Neural cell (in vitro differentiated cells): ENCODE measurements around the gene GAB2. TPM values are rescaled to one million over a fixed set of nuclear protein-coding genes. Genes with fewer than 3 reads are reported as not detected.
A peak's percentile ranks its signal among the peaks of the same experiment; 100 is the strongest.
"Not testable (repeated sequence)": the region's sequence is repeated elsewhere in the genome, so short reads cannot be mapped to it uniquely, and the experiment has no call there.

ENCODE experiments used
- H2AFZ ChIP-seq: fragments of 200-600, 300-800 bp; sonication (generic), shearing (Covaris generic); 2 replicates; pipeline ENCODE4 v1.6.0; 2014; ENCODE audit warnings: low read depth, mild to moderate bottlenecking, antibody characterized with exemption, low read length, moderate library complexity
- H3F3A ChIP-seq: fragments of 200-600 bp; shearing (Covaris generic); 2 replicates; pipeline ENCODE4 v1.6.1; 2016; ENCODE audit warnings: mild to moderate bottlenecking, moderate library complexity, mixed read lengths, antibody characterized with exemption, low read length; ENCODE audit not compliant: insufficient read depth, poor library complexity, severe bottlenecking
- H3K27ac ChIP-seq: fragments of 200-600, 300-800 bp; sonication (generic), shearing (Covaris generic); 2 replicates; pipeline ENCODE4 v1.5.1; 2014; ENCODE audit warnings: mild to moderate bottlenecking, low read length, moderate library complexity
- H3K27me3 ChIP-seq: fragments of 300-800, 200-600 bp; sonication (generic), shearing (Covaris generic); 2 replicates; pipeline ENCODE4 v1.6.0; 2014; ENCODE audit warnings: mild to moderate bottlenecking, low read depth, low read length, moderate library complexity; ENCODE audit not compliant: insufficient read depth
- H3K36me3 ChIP-seq: fragments of 300-800, 200-600 bp; sonication (generic), shearing (Covaris generic); 2 replicates; pipeline ENCODE4 v1.5.1; 2014; ENCODE audit warnings: mild to moderate bottlenecking, antibody characterized with exemption, low read length, moderate library complexity; ENCODE audit not compliant: insufficient read depth
- H3K4me2 ChIP-seq: fragments of 300-800, 200-600 bp; sonication (generic), shearing (Covaris generic); 2 replicates; pipeline ENCODE4 v1.6.0; 2014; ENCODE audit warnings: mild to moderate bottlenecking, low read length
- H3K4me3 ChIP-seq: fragments of 300-800, 200-600 bp; sonication (generic), shearing (Covaris generic); 2 replicates; pipeline ENCODE4 v1.5.1; 2014; ENCODE audit warnings: mild to moderate bottlenecking, low read length, moderate library complexity
- H3K79me2 ChIP-seq: fragments of 200-600 bp; shearing (Covaris generic); replicated peaks from 2 replicates; pipeline ENCODE4 v1.6.0; 2014; ENCODE audit warnings: mild to moderate bottlenecking, low read length, moderate library complexity; ENCODE audit not compliant: insufficient read depth
- H3K9ac ChIP-seq: fragments of 300-800, 200-600 bp; sonication (generic), shearing (Covaris generic); 2 replicates; pipeline ENCODE4 v1.6.1; 2016; ENCODE audit warnings: mild to moderate bottlenecking, low read length, mixed read lengths
- H3K9me2 ChIP-seq: fragments of 200-600 bp; shearing (Covaris generic); 2 replicates; pipeline ENCODE4 v1.6.1; 2016; ENCODE audit warnings: mild to moderate bottlenecking, low read length, mixed read lengths; ENCODE audit not compliant: insufficient read depth
- H3K9me3 ChIP-seq: fragments of 200-600, 300-800 bp; sonication (generic), shearing (Covaris generic); 2 replicates; pipeline ENCODE4 v1.6.1; 2016; ENCODE audit warnings: mild to moderate bottlenecking, mixed run types, low read length, moderate library complexity, mixed read lengths
- H4K20me1 ChIP-seq: fragments of 200-600 bp; shearing (Covaris generic); 2 replicates; pipeline ENCODE4 v1.6.1; 2016; ENCODE audit warnings: mild to moderate bottlenecking, mixed run types; ENCODE audit not compliant: insufficient read depth
- POLR2AphosphoS5 ChIP-seq: IDR thresholded peaks from 2 replicates; pipeline ENCODE4 v1.6.1; 2012
- RAD21 ChIP-seq: fragments of 450-650 bp; conservative IDR thresholded peaks from 2 replicates; pipeline ENCODE4 v1.6.1; 2014; ENCODE audit warnings: antibody characterized with exemption, mild to moderate bottlenecking, moderate library complexity
- polyA plus RNA-seq: library from polyadenylated mRNA; depleted of rRNA; stranded (reverse); fragments of >200 nt; gene quantifications from 2 replicates; pipeline ENCODE4 v1.2.3, GENCODE V29; 2014
- TF ChIP-seq, protein P1 (sequence below): IDR thresholded peaks from 2 replicates; pipeline ENCODE4 v1.6.1; 2012; ENCODE audit warnings: borderline replicate concordance
- TF ChIP-seq, protein P2 (sequence below): fragments of 450-650 bp; IDR thresholded peaks from 2 replicates; pipeline ENCODE4 v1.5.1; 2014; ENCODE audit warnings: antibody characterized with exemption, mild to moderate bottlenecking, moderate library complexity; ENCODE audit not compliant: poor library complexity, severe bottlenecking

GAB2 gene
- polyA plus RNA-seq, 1 donor from 2014 or later: 21.9 TPM

DNA sequence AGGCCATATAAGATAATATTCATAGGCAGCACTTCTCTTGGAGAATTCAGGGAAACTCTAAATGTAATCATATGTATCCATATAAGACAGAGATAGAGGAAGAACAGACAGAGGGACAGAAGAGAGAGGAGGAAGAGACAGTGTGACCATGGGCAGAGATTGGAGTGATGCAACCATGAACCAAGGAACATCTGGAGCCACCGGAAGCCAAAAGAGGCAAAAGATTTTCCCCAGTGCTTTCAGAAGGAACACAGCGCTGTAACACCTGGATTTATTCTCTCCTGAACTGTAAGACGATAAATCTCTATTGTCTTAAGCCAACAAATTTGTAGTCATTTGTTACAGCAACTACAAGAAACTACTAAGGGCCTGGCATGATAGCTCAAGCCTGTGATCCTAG is 57.7 kb downstream of the GAB2 start:
- no peak overlapping the region for H3K4me2 ChIP-seq
- H3K27ac ChIP-seq: no peak overlapping the region
- no peaks in the 10 kb centered on the region for H3K9me3 ChIP-seq
- no peaks in the 10 kb centered on the region for H3K9me2 ChIP-seq
- peaks cover 3% of the 10 kb centered on the region for H3F3A ChIP-seq
- TF ChIP-seq, protein P1, sequence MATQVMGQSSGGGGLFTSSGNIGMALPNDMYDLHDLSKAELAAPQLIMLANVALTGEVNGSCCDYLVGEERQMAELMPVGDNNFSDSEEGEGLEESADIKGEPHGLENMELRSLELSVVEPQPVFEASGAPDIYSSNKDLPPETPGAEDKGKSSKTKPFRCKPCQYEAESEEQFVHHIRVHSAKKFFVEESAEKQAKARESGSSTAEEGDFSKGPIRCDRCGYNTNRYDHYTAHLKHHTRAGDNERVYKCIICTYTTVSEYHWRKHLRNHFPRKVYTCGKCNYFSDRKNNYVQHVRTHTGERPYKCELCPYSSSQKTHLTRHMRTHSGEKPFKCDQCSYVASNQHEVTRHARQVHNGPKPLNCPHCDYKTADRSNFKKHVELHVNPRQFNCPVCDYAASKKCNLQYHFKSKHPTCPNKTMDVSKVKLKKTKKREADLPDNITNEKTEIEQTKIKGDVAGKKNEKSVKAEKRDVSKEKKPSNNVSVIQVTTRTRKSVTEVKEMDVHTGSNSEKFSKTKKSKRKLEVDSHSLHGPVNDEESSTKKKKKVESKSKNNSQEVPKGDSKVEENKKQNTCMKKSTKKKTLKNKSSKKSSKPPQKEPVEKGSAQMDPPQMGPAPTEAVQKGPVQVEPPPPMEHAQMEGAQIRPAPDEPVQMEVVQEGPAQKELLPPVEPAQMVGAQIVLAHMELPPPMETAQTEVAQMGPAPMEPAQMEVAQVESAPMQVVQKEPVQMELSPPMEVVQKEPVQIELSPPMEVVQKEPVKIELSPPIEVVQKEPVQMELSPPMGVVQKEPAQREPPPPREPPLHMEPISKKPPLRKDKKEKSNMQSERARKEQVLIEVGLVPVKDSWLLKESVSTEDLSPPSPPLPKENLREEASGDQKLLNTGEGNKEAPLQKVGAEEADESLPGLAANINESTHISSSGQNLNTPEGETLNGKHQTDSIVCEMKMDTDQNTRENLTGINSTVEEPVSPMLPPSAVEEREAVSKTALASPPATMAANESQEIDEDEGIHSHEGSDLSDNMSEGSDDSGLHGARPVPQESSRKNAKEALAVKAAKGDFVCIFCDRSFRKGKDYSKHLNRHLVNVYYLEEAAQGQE: no peak
- no peak for TF ChIP-seq RAD21
- TF ChIP-seq, protein P2, sequence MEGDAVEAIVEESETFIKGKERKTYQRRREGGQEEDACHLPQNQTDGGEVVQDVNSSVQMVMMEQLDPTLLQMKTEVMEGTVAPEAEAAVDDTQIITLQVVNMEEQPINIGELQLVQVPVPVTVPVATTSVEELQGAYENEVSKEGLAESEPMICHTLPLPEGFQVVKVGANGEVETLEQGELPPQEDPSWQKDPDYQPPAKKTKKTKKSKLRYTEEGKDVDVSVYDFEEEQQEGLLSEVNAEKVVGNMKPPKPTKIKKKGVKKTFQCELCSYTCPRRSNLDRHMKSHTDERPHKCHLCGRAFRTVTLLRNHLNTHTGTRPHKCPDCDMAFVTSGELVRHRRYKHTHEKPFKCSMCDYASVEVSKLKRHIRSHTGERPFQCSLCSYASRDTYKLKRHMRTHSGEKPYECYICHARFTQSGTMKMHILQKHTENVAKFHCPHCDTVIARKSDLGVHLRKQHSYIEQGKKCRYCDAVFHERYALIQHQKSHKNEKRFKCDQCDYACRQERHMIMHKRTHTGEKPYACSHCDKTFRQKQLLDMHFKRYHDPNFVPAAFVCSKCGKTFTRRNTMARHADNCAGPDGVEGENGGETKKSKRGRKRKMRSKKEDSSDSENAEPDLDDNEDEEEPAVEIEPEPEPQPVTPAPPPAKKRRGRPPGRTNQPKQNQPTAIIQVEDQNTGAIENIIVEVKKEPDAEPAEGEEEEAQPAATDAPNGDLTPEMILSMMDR: no peak
- no peak for TF ChIP-seq POLR2AphosphoS5
- H3K9ac ChIP-seq: no peak overlapping the region
- no peak overlapping the region for H2AFZ ChIP-seq
- peaks cover 48% of the 10 kb centered on the region for H3K79me2 ChIP-seq
- H3K4me3 ChIP-seq: no peak overlapping the region
- no peaks in the 10 kb centered on the region for H3K27me3 ChIP-seq
- no peaks in the 10 kb centered on the region for H4K20me1 ChIP-seq
- H3K36me3 ChIP-seq: no peaks in the 10 kb centered on the region

DNA sequence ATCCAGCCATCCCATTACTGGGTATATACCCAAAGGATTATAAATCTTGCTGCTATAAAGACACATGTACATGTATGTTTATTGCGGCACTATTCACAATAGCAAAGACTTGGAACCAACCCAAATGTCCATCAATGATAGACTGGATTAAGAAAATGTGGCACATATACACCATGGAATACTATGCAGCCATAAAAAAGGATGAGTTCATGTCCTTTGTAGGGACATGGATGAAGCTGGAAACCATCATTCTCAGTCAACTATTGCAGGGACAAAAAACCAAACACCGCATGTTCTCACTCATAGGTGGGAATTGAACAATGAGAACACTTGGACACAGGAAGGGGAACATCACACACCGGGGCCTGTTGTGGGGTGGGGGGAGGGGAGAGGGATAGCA is 59.7 kb downstream of the GAB2 start:
- H3F3A ChIP-seq, H3K4me3 ChIP-seq, H3K27ac ChIP-seq, H3K9me3 ChIP-seq, H2AFZ ChIP-seq, H4K20me1 ChIP-seq, H3K36me3 ChIP-seq, H3K9me2 ChIP-seq, H3K9ac ChIP-seq, H3K27me3 ChIP-seq, H3K4me2 ChIP-seq: not testable (repeated sequence)
- peaks cover 38% of the 10 kb centered on the region for H3K79me2 ChIP-seq

DNA sequence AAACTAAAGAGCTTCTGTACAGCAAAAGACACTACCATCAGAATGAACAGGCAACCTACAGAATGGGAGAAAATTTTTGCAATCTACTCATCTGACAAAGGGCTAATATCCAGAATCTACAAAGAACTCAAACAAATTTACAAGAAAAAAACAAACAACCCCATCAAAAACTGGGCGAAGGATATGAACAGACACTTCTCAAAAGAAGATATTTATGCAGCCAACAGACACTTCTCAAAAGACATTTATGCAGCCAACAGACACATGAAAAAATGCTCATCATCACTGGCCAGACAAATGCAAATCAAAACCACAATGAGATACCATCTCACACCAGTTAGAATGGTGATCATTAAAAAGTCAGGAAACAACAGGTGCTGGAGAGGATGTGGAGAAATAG is 60.2 kb downstream of the GAB2 start:
- H3K9me2 ChIP-seq, H3K27me3 ChIP-seq, H3F3A ChIP-seq, H3K9me3 ChIP-seq, H3K9ac ChIP-seq, H3K4me3 ChIP-seq, H3K36me3 ChIP-seq, H3K4me2 ChIP-seq, H2AFZ ChIP-seq, H4K20me1 ChIP-seq, H3K27ac ChIP-seq: not testable (repeated sequence)
- H3K79me2 ChIP-seq: peaks cover 38% of the 10 kb centered on the region

DNA sequence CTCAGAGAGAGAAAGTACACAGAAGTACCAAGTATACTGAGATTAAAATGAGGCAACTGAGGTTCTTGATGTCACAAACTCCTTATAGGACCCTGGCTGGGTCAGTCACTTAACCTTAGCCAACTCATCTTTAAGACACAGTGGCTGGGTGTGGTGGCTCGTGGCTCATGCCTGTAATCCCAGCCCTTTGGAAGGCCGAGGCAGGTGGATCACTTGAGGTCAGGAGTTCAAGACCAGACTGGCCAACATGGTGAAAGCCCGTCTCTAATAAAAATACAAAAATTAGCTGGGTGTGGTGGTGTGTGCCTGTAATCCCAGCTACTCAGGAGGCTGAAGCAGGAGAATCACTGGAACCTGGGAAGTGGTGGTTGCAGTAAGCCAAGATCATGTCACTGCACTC is 61.9 kb downstream of the GAB2 start:
- H3K9ac ChIP-seq, H3K36me3 ChIP-seq, H3K9me3 ChIP-seq, H3K4me2 ChIP-seq, H3K4me3 ChIP-seq, H3K9me2 ChIP-seq, H3K27me3 ChIP-seq, H4K20me1 ChIP-seq, H2AFZ ChIP-seq, H3F3A ChIP-seq: not testable (repeated sequence)
- Histone ChIP-seq H3K79me2 (peaks cover 40% of the 10 kb centered on the region), H3K27ac (peak overlapping the region; percentile 75)
